GM23248 (cell line): ENCODE results near the gene GRM7. TPM values are rescaled to one million over a fixed set of nuclear protein-coding genes. Genes with fewer than 3 reads are reported as not detected.

Source experiments
- DNase-seq: peaks from one replicate; pipeline ENCODE4 v3.0.0-alpha.2; 2015
- H2AFZ ChIP-seq: fragments of 200-600 bp; sonication (generic); 2 replicates; pipeline ENCODE4 v1.6.1; 2016; ENCODE audit warnings: antibody characterized with exemption
- H3F3A ChIP-seq: fragments of 200-600 bp; sonication (generic); 2 replicates; pipeline ENCODE4 v1.6.1; 2016; ENCODE audit warnings: mild to moderate bottlenecking, antibody characterized with exemption, mixed run types; ENCODE audit not compliant: insufficient read depth
- H3K27ac ChIP-seq: fragments of 200-600 bp; sonication (generic); 2 replicates; pipeline ENCODE4 v1.5.1; 2016; ENCODE audit warnings: mild to moderate bottlenecking
- H3K27me3 ChIP-seq: fragments of 200-600 bp; sonication (generic); replicated peaks from 2 replicates; pipeline ENCODE4 v1.6.1; 2016; ENCODE audit warnings: mild to moderate bottlenecking; ENCODE audit not compliant: insufficient read depth
- H3K36me3 ChIP-seq: fragments of 200-600 bp; sonication (generic); 2 replicates; pipeline ENCODE4 v1.6.1; 2016; ENCODE audit warnings: low read depth, mild to moderate bottlenecking
- H3K4me1 ChIP-seq: fragments of 200-600 bp; sonication (generic); 2 replicates; pipeline ENCODE4 v1.6.1; 2016; ENCODE audit warnings: mild to moderate bottlenecking; ENCODE audit not compliant: insufficient read depth
- H3K4me2 ChIP-seq: fragments of 200-600 bp; sonication (generic); one replicate; pipeline ENCODE4 v1.6.1; 2016; ENCODE audit warnings: mild to moderate bottlenecking; ENCODE audit not compliant: unreplicated experiment
- H3K4me3 ChIP-seq: fragments of 200-600 bp; sonication (generic); 2 replicates; pipeline ENCODE4 v1.5.1; 2016; ENCODE audit warnings: mild to moderate bottlenecking
- H3K79me2 ChIP-seq: fragments of 200-600 bp; sonication (generic); 2 replicates; pipeline ENCODE4 v1.6.1; 2016; ENCODE audit warnings: mild to moderate bottlenecking; ENCODE audit not compliant: insufficient read depth
- H3K9ac ChIP-seq: fragments of 200-600 bp; sonication (generic); 2 replicates; pipeline ENCODE4 v1.6.1; 2016; ENCODE audit warnings: mild to moderate bottlenecking
- H3K9me2 ChIP-seq: fragments of 200-600 bp; sonication (generic); 2 replicates; pipeline ENCODE4 v1.6.1; 2016; ENCODE audit warnings: mixed run types, mild to moderate bottlenecking, moderate library complexity; ENCODE audit not compliant: insufficient read depth
- H3K9me3 ChIP-seq: fragments of 200-600 bp; sonication (generic); one replicate; pipeline ENCODE4 v1.6.1; 2017; ENCODE audit warnings: low read depth
- H4K20me1 ChIP-seq: fragments of 200-600 bp; sonication (generic); 2 replicates; pipeline ENCODE4 v1.6.0; 2016; ENCODE audit not compliant: insufficient read depth
- EZH2 ChIP-seq: fragments of 200-600 bp; sonication (generic); IDR thresholded peaks from 2 replicates; pipeline ENCODE4 v1.6.1; 2018; ENCODE audit warnings: antibody characterized with exemption, mild to moderate bottlenecking; ENCODE audit not compliant: insufficient read depth, poor library complexity, severe bottlenecking
- EZH2phosphoT487 ChIP-seq: fragments of 200-600 bp; sonication (generic); IDR thresholded peaks from 2 replicates; pipeline ENCODE4 v1.6.1; 2018; ENCODE audit warnings: antibody characterized with exemption, moderate library complexity, mild to moderate bottlenecking, low read depth; ENCODE audit not compliant: insufficient read depth
- WGBS, 2 experiments: methylation state at CpG; one replicate each; pipeline ENCODE4 v1.1.6; 2015 to 2017; ENCODE audit warnings: low lambda C conversion rate in 2 of 2, low coverage in 1 of 2; ENCODE audit errors: missing lambda C conversion rate in 2 of 2; 5-methylcytosine and 5-hydroxymethylcytosine counted together
- in situ Hi-C: fragments of 300-500 bp; cut with MboI; formaldehyde crosslinking; loops from 2 replicates; pipeline ENCODE4 v1.15.0; 2020
- polyA plus RNA-seq: library from polyadenylated mRNA; unstranded; fragments of >200 nt; fragmentation: Nextera tagmentation; extraction: Ambion mirVana; gene quantifications from 2 replicates; pipeline ENCODE4 v1.2.1, GENCODE V29; 2016
- total RNA-seq: library from RNA; depleted of rRNA; stranded (reverse); fragments of >200 nt; shearing (Covaris generic); gene quantifications from 2 replicates; pipeline ENCODE4 v1.2.3, GENCODE V29; 2014

GRM7 gene
- total and polyA plus RNA-seq, 2 experiments from 2014 or later = not detected

DNA sequence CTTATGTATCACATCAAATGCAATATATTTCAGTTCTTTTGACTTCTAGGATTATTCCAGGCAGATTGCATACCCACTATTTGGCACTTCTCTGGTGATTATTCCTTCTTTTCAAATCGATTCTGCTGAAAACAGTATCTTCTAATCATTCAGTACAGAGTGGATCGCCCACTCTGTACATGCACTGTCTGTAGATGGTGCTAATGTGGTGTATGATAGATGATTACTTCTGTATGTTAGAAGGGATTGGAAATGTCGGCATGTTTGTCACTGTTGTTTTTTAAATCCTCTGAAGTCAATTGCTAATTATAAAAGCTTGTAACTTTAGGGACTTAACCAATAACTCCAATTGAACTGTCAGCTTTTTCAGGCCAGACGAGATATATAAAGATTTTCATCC lies 642.5 kb downstream of the GRM7 start:
- WGBS, 2 experiments = 14 to 16% methylated on average over 4 of the region's 4 CpGs
- H4K20me1 ChIP-seq = no peaks in the 10 kb centered on the region
- no peak for DNase-seq
- H3K4me1 ChIP-seq = no peaks in the 10 kb centered on the region
- no peaks in the 10 kb centered on the region for H3K27me3 ChIP-seq
- H3K4me2 ChIP-seq = no peak overlapping the region
- no peaks in the 10 kb centered on the region for H3K36me3 ChIP-seq
- H3K9ac ChIP-seq = no peak overlapping the region
- no peaks in the 10 kb centered on the region for H3K9me2 ChIP-seq
- H3K9me3 ChIP-seq = peaks cover 5% of the 10 kb centered on the region
- in situ Hi-C loops = no loop called here
- no peak overlapping the region for H2AFZ ChIP-seq
- no peaks in the 10 kb centered on the region for H3F3A ChIP-seq
- H3K27ac ChIP-seq = no peak overlapping the region
- no peak overlapping the region for H3K4me3 ChIP-seq
- TF ChIP-seq EZH2 (no peak), EZH2phosphoT487 (no peak)
- H3K79me2 ChIP-seq = no peaks in the 10 kb centered on the region

DNA sequence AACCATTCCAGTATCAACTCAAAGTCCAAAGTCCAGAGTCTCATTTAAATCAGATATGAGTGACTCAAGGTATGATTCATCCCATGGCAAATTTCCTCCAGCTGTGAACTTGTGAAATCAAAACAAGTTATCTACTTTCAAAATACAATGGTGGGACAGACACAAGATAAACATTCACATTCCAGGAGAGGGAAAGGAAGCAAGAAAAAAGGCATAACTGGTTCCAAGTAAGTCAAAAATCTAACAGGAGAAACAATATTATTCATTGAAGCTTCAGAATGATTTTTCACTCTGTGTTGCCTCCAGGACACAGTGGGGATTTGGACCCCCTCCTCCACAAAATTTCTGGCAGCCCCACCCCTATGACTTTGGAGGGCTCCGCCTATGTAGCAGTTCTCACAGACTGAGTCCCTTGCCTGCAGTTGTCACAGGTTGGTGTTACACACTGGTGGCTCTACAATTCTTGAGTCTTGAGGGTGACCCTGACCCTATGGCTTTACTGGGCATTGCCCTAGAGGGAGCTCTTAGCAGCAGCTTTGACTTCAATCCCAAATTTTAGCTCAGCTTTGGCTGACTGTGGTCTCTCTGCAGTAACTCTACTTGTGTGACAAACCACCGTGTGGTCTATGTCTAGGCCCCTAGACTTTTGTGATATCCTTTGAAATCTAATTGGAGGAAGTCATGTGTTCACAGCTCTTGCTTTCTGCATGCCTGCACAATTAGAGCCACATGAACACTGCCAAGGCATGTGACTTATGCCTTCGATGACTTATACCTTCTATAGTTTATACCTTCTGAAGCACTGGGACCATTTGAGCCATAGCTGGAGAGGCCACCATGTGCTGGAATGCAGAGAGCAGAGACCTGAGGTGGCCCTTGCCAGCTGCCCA lies 644.2 kb downstream of the GRM7 start:
- no peaks in the 10 kb centered on the region for H3K36me3 ChIP-seq
- peaks cover 5% of the 10 kb centered on the region for H3K9me3 ChIP-seq
- H3K9ac ChIP-seq = no peak overlapping the region
- in situ Hi-C loops = no loop called here
- no peak overlapping the region for H3K27ac ChIP-seq
- H3F3A ChIP-seq = no peaks in the 10 kb centered on the region
- no peaks in the 10 kb centered on the region for H3K4me1 ChIP-seq
- no peaks in the 10 kb centered on the region for H3K79me2 ChIP-seq
- DNase-seq = no peak
- H3K27me3 ChIP-seq = no peaks in the 10 kb centered on the region
- no peaks in the 10 kb centered on the region for H4K20me1 ChIP-seq
- H3K4me2 ChIP-seq = no peak overlapping the region
- H3K9me2 ChIP-seq = no peaks in the 10 kb centered on the region
- no peak for TF ChIP-seq EZH2phosphoT487
- no peak overlapping the region for H3K4me3 ChIP-seq
- WGBS, 2 experiments = 39 to 48% methylated on average over 3 of the region's 3 CpGs
- no peak overlapping the region for H2AFZ ChIP-seq

GRCh38 chr3:7506606-7507180 lies 645.8 kb downstream of the GRM7 start:
- TF ChIP-seq EZH2 = no peak
- no peak for TF ChIP-seq EZH2phosphoT487
- H3K79me2 ChIP-seq = no peaks in the 10 kb centered on the region
- DNase-seq = no peak
- in situ Hi-C loops = no loop called here
- no peak overlapping the region for H3K27ac ChIP-seq
- no peaks in the 10 kb centered on the region for H4K20me1 ChIP-seq
- H3K4me3 ChIP-seq = no peak overlapping the region
- H2AFZ ChIP-seq = no peak overlapping the region
- no peak overlapping the region for H3K9ac ChIP-seq
- no peaks in the 10 kb centered on the region for H3K4me1 ChIP-seq
- no peak overlapping the region for H3K4me2 ChIP-seq
- 23 to 39% methylated on average over 2 of the region's 2 CpGs for WGBS, 2 experiments
- H3K27me3 ChIP-seq = no peaks in the 10 kb centered on the region
- H3F3A ChIP-seq = no peaks in the 10 kb centered on the region
- H3K9me2 ChIP-seq = no peaks in the 10 kb centered on the region
- no peaks in the 10 kb centered on the region for H3K36me3 ChIP-seq
- peaks cover 5% of the 10 kb centered on the region for H3K9me3 ChIP-seq

GRCh38 chr3:7508821-7509220 lies 647.9 kb downstream of the GRM7 start:
- H3K4me2 ChIP-seq = no peak overlapping the region
- no peak for TF ChIP-seq EZH2
- no peak for TF ChIP-seq EZH2phosphoT487
- H2AFZ ChIP-seq = no peak overlapping the region

More at GRCh38 chr3:7508821-7509220, 647.9 kb downstream of the GRM7 start:
- no peak overlapping the region for H3K4me3 ChIP-seq
- H3K9me2 ChIP-seq = no peaks in the 10 kb centered on the region
- peaks cover 5% of the 10 kb centered on the region for H3K9me3 ChIP-seq
- no peaks in the 10 kb centered on the region for H3K4me1 ChIP-seq
- in situ Hi-C loops = no loop called here
- WGBS, 2 experiments = 13 to 14% methylated on average over 2 of the region's 2 CpGs
- no peaks in the 10 kb centered on the region for H3F3A ChIP-seq
- H3K27me3 ChIP-seq = no peaks in the 10 kb centered on the region
- no peak overlapping the region for H3K27ac ChIP-seq
- H3K9ac ChIP-seq = no peak overlapping the region
- H3K79me2 ChIP-seq = no peaks in the 10 kb centered on the region
- no peaks in the 10 kb centered on the region for H4K20me1 ChIP-seq
- H3K36me3 ChIP-seq = no peaks in the 10 kb centered on the region
- DNase-seq = no peak
